ENCODE data around the gene ITGA5. TPM values are rescaled to one million over a fixed set of nuclear protein-coding genes. Genes with fewer than 3 reads are reported as not detected.

ITGA5 gene
- total and polyA plus RNA-seq, 2 of the 13 experiments (the other 11 are each of a cell fraction or from before 2014, with no cell fraction given) = 0.20 to 0.40 TPM

GRCh38 chr12:54384591-54385041, 34.5 kb downstream of the ITGA5 start, which contains the start of gene ZNF385A:
Gene ZNF385A (minus strand): TSS chr12:54384733. CDS start chr12:54384514, 219 bp downstream.
- H3K36me3 ChIP-seq (replicated peaks in 1 of 2; ENCODE audit: control insufficient read depth in 1 of 2, insufficient read depth in 2 of 2, low read length in 2 of 2) = no peaks in the 10 kb centered on the region
- FAIRE-seq (no peak), ATAC-seq (no peak), DNase-seq (ENCODE audit: low spot score) (no peak)
- ChIA-PET CTCF (ENCODE audit: low intra/inter-chr PET ratio, low total read pairs) (no interaction called here), POLR2A (no interaction called here)
- intact Hi-C loops (cut with micrococcal nuclease; ENCODE audit: unreplicated experiment) = no loop called here
- H3K27me3 ChIP-seq (ENCODE audit: control insufficient read depth in 1 of 2, insufficient read depth in 2 of 2, low read length in 2 of 2) = peaks cover 2 to 7% of the 10 kb centered on the region in 2 experiments; a peak in 4 of 5 replicates
- no peaks in the 10 kb centered on the region for H4K20me1 ChIP-seq (ENCODE audit: insufficient read depth, low read length)
- peak within 1 kb of the TSS; percentile 57 for H3K4me2 ChIP-seq (ENCODE audit: low read depth, low read length)
- no peak within 1 kb of the TSS for H3K27ac ChIP-seq (ENCODE audit: extremely low read length, insufficient read depth, low read length)
- TF ChIP-seq, protein P1, sequence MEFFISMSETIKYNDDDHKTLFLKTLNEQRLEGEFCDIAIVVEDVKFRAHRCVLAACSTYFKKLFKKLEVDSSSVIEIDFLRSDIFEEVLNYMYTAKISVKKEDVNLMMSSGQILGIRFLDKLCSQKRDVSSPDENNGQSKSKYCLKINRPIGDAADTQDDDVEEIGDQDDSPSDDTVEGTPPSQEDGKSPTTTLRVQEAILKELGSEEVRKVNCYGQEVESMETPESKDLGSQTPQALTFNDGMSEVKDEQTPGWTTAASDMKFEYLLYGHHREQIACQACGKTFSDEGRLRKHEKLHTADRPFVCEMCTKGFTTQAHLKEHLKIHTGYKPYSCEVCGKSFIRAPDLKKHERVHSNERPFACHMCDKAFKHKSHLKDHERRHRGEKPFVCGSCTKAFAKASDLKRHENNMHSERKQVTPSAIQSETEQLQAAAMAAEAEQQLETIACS (CRISPR knock-in tag; IDR thresholded peaks at IDR 0.05) = no peak
- no peak for TF ChIP-seq ZFP41 (CRISPR knock-in tag; IDR thresholded peaks at IDR 0.05; ENCODE audit: borderline replicate concordance)
- TF ChIP-seq RELA (CRISPR knock-in tag; IDR thresholded peaks at IDR 0.05) = no peak
- no peak for TF ChIP-seq PBX3 (CRISPR knock-in tag; IDR thresholded peaks at IDR 0.05; ENCODE audit: borderline replicate concordance)
- no peak for TF ChIP-seq ZNF318 (CRISPR knock-in tag; IDR thresholded peaks at IDR 0.05)
- TF ChIP-seq, protein P2, sequence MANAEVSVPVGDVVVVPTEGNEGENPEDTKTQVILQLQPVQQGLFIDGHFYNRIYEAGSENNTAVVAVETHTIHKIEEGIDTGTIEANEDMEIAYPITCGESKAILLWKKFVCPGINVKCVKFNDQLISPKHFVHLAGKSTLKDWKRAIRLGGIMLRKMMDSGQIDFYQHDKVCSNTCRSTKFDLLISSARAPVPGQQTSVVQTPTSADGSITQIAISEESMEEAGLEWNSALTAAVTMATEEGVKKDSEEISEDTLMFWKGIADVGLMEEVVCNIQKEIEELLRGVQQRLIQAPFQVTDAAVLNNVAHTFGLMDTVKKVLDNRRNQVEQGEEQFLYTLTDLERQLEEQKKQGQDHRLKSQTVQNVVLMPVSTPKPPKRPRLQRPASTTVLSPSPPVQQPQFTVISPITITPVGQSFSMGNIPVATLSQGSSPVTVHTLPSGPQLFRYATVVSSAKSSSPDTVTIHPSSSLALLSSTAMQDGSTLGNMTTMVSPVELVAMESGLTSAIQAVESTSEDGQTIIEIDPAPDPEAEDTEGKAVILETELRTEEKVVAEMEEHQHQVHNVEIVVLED (CRISPR knock-in tag; IDR thresholded peaks at IDR 0.05; ENCODE audit: borderline replicate concordance) = no peak
- H2AFZ ChIP-seq (ENCODE audit: low read length) = peak within 1 kb of the TSS; percentile 54
- no peaks in the 10 kb centered on the region for H3K9me3 ChIP-seq (ENCODE audit: low read length)
- peak within 1 kb of the TSS; percentile 15; the same call in 1 of the 2 replicates for H3K9ac ChIP-seq (ENCODE audit: insufficient read depth, low read depth, low read length)
- BruUV-seq (replicated peaks) = no TSS peak
- WGBS (ENCODE audit: low lambda C conversion rate) = 50% methylated on average over 1 of the region's 1 CpG
- peak within 1 kb of the TSS in 1 of 3 experiments; percentile 40; a peak in 1 of 6 replicates for H3K4me3 ChIP-seq (replicated peaks in 1 of 3; ENCODE audit: insufficient read depth in 1 of 3, low read depth in 2 of 3, low read length in 3 of 3)
- H3K79me2 ChIP-seq (ENCODE audit: insufficient read depth, low read length) = no peaks in the 10 kb centered on the region
- H3K4me1 ChIP-seq (ENCODE audit: insufficient read depth, low read length) = peaks cover 22% of the 10 kb centered on the region
- in situ Hi-C loops (cut with HindIII; ENCODE audit: extremely low pct_ligation_motif_present, low pct_unique_long_range_greater_than_20kb) = no loop called here
